Adrenal gland (tissue), 12 donors: ENCODE data around the gene DET1. TPM values are rescaled to one million over a fixed set of nuclear protein-coding genes. Genes with fewer than 3 reads are reported as not detected.

Source experiments
- DNase-seq, 7 donors: peaks; one replicate each; pipeline ENCODE4 v3.0.0-alpha.2; 2019 to 2020
- H3K27ac ChIP-seq, 5 donors: fragments of 200-600 bp; sonication (generic) in 4 of 5; 1 replicate in 3 of 5; 2 replicates in 2 of 5; pipeline versions ENCODE4 v1.5.1 to v1.8.0; 2016 to 2020; ENCODE audit warnings: mild to moderate bottlenecking in 1 of 5
- H3K27me3 ChIP-seq: fragments of 200-600 bp; 2 replicates; pipeline ENCODE4 v1.8.0; 2021
- H3K36me3 ChIP-seq, 2 donors: fragments of 200-600 bp; replicated peaks in 1 of 2; 1 replicate in 1 of 2; 2 replicates in 1 of 2; pipeline versions ENCODE4 v1.5.1 to v1.8.0; 2018 to 2022
- H3K4me1 ChIP-seq, 2 donors: fragments of 200-600 bp; replicated peaks in 1 of 2; 1 replicate in 1 of 2; 2 replicates in 1 of 2; pipeline versions ENCODE4 v1.5.1 to v1.8.0; 2018 to 2021
- H3K4me3 ChIP-seq, 4 donors: fragments of 200-600 bp; sonication (generic) in 3 of 4; one replicate each; pipeline ENCODE4 v1.5.1; 2016 to 2018
- H3K9me3 ChIP-seq, 3 donors: fragments of 200-600 bp; sonication (generic) in 1 of 3; replicated peaks in 1 of 3; 1 replicate in 2 of 3; 2 replicates in 1 of 3; pipeline versions ENCODE4 v1.5.1 to v1.8.0; 2016 to 2021
- POLR2A ChIP-seq, 2 donors: fragments of 450-650 bp; IDR thresholded peaks; one replicate each; pipeline ENCODE4 v1.6.1; 2017; ENCODE audit warnings: antibody characterized with exemption in 2 of 2, mild to moderate bottlenecking in 2 of 2, moderate library complexity in 1 of 2
- WGBS, 4 donors: extraction: QIAGEN DNeasy Blood & Tissue Kit in 2 of 4; methylation state at CpG; one replicate each; pipeline versions ENCODE4 v1.1.5 to v1.1.7; 2013 to 2017; 5-methylcytosine and 5-hydroxymethylcytosine counted together
- intact Hi-C, 2 donors: fragments of 100-400 bp; cut with DNase I; formaldehyde crosslinking; loops; one replicate each; pipeline versions ENCODE4 v1.14.1 to v1.15.0; 2022 to 2023
- polyA plus RNA-seq, 3 donors: library from polyadenylated mRNA; stranded (reverse); fragments of 200-250 nt in 2 of 3; fragments of 350-450 nt in 1 of 3; fragmentation: Illumina TruSeq in 1 of 3; extraction: RNeasy Lipid Tissue Mini Kit (QIAGEN cat#74804) in 1 of 3; gene quantifications; one replicate each; pipeline ENCODE4 v1.2.3, GENCODE V29; 2013 to 2014
- total RNA-seq, 9 donors: library from RNA; depleted of rRNA in 4 of 9; stranded (reverse); fragments of >200 nt in 4 of 9; fragments of 120-200 nt in 1 of 9; fragmentation: NEBNext Ultra II Directional in 1 of 9; extraction: Animal tissue kit (Norgen Biotek cat#: 25700) in 1 of 9; gene quantifications; one replicate each; pipeline versions ENCODE4 v1.1.0 to v1.2.4, GENCODE V29; 2013 to 2023
- TF ChIP-seq, protein P1 (sequence below), 6 experiments: fragments of 450-650 bp in 4 of 6; fragments of 200-600 bp in 2 of 6; sonication (generic) in 1 of 6; IDR thresholded peaks; 1 replicate in 5 of 6; 2 replicates in 1 of 6; pipeline versions ENCODE4 v1.5.1 to v1.8.0; 2016 to 2021; ENCODE audit warnings: antibody characterized with exemption in 6 of 6, mild to moderate bottlenecking in 2 of 6, moderate library complexity in 1 of 6
- donor health status: healthy with polysubstance abuse.
- donor health status: Bipolar disorder and iron deficiency.
- donor health status: DM: yes; HTN: yes; CAD: no.
- donor health status: DM: no; HTN: no; CAD: no.
- donor health status: DM: no; HTN: no; CAD: no.
- donor health status: DM: yes; HTN: yes; CAD: no.

DET1 gene
- total and polyA plus RNA-seq, 12 donors, result 2.5 to 16.6 (median 9.7) TPM

DNA sequence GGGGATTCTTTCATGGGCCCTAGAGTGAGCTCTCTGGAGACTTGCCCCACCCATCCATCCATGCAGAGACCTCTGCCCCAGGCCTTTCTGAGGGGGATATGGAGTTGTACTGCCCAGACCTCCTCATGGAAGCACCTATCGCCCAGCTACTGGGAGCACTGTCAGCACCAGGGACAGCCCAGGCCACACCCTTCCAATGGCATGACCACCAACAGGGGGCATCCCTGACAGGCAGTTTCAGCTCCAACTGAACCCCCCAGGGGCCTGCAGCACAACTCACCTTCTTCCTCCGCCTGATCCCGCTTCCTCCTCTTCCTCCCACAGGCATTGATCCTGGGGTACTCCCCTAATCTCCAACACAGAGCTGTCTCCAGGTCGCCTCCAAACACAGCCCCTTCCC is 57.2 kb downstream of the DET1 start:
- H3K4me1 ChIP-seq, result no peaks in the 10 kb centered on the region
- no peaks in the 10 kb centered on the region for H3K9me3 ChIP-seq
- DNase-seq, result no peak
- H3K36me3 ChIP-seq, result no peaks in the 10 kb centered on the region
- WGBS, 4 donors, result 88 to 93% (median 90%) methylated on average over 4 of the region's 4 CpGs
- TF ChIP-seq, protein P1, sequence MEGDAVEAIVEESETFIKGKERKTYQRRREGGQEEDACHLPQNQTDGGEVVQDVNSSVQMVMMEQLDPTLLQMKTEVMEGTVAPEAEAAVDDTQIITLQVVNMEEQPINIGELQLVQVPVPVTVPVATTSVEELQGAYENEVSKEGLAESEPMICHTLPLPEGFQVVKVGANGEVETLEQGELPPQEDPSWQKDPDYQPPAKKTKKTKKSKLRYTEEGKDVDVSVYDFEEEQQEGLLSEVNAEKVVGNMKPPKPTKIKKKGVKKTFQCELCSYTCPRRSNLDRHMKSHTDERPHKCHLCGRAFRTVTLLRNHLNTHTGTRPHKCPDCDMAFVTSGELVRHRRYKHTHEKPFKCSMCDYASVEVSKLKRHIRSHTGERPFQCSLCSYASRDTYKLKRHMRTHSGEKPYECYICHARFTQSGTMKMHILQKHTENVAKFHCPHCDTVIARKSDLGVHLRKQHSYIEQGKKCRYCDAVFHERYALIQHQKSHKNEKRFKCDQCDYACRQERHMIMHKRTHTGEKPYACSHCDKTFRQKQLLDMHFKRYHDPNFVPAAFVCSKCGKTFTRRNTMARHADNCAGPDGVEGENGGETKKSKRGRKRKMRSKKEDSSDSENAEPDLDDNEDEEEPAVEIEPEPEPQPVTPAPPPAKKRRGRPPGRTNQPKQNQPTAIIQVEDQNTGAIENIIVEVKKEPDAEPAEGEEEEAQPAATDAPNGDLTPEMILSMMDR (IDR thresholded peaks at IDR 0.05), result no peak
- TF ChIP-seq POLR2A (IDR thresholded peaks at IDR 0.05), result no peak
- no peak overlapping the region for H3K4me3 ChIP-seq
- H3K27ac ChIP-seq, result no peak overlapping the region
- intact Hi-C loops, result no loop called here
- no peaks in the 10 kb centered on the region for H3K27me3 ChIP-seq

DNA sequence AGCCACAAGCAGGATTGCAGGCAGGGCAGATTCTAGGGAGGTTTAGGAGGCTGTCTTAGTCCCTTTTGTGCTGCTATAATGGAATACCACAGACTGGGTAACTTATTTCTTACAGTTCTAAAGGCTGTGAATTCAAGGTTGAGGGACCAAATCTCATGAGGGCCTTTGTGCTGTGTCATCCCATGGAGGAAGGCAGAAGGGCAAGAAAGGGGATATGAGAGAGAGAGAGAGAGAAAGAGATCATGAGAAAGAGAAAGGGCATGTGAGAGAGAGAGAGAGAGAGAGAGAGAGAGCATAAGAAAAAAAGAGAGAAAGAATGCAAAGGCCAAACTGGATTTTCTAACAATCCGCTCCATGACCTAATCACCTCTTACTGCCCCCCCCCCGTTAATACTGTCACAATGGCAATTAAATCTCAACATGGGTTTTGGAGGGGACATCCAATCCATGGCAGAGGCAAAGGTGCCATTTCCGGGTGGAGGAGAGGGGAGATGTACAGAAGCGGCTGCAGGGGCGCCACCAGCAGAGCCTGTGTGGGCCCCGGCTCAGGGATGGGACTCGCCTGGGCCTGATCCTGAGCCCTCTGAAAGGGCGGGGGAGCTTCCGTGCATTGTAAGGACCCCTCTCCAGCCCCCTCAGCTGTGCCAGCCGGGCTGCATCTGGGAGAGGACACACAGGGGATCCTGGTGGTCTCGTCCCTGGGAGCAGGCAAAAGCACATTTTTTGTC is 58.5 kb downstream of the DET1 start:
- no peaks in the 10 kb centered on the region for H3K27me3 ChIP-seq
- no peak for TF ChIP-seq POLR2A (IDR thresholded peaks at IDR 0.05)
- TF ChIP-seq, protein P1 (IDR thresholded peaks at IDR 0.05), result no peak
- WGBS, 4 donors, result 53 to 73% (median 71%) methylated on average over 5 to 11 of the region's 11 CpGs
- intact Hi-C loops, result no loop called here
- no peaks in the 10 kb centered on the region for H3K9me3 ChIP-seq
- H3K4me1 ChIP-seq, result no peaks in the 10 kb centered on the region
- peak in 1 of 7 donors; percentile 17 for DNase-seq
- H3K4me3 ChIP-seq, result no peak overlapping the region
- no peaks in the 10 kb centered on the region for H3K36me3 ChIP-seq
- no peak overlapping the region for H3K27ac ChIP-seq

DNA sequence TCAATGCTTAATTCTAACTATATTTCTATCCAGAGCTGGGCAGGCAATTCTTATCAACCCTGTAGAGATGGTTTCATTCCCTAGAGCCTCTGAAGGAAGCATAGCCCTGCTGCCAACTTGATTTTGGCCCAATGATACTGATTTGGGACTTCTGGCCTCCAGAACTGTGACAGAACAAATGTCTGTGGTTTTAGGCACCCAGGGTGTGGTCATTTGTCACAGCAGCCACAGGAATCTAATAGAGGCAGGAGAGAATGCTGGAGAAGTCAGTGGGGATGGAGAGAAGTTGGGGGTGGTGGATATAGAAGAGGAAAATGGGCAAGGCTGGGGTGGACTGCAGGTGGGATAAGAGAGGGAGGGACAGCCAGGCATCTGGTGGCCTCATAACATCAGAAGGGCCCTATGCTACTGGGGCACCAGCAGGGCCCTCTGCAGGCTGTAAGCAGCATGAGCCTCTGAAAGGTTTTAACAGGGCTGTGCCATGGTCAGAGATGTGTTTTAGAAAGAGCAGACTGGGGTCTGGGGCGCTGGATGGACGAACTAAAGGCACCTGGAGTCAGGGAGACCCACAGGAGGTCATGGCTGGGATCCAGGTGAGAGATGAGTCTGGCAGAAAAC is 59.2 kb downstream of the DET1 start:
- 42 to 89% (median 71%) methylated on average over 2 of the region's 2 CpGs for WGBS, 4 donors
- no peak overlapping the region for H3K4me3 ChIP-seq
- no peak for DNase-seq
- intact Hi-C loops, result no loop called here
- H3K4me1 ChIP-seq, result no peaks in the 10 kb centered on the region
- H3K27ac ChIP-seq, result no peak overlapping the region
- no peaks in the 10 kb centered on the region for H3K9me3 ChIP-seq
- H3K36me3 ChIP-seq, result no peaks in the 10 kb centered on the region
- no peaks in the 10 kb centered on the region for H3K27me3 ChIP-seq
- TF ChIP-seq, protein P1 (IDR thresholded peaks at IDR 0.05), result no peak
- no peak for TF ChIP-seq POLR2A (IDR thresholded peaks at IDR 0.05)

DNA sequence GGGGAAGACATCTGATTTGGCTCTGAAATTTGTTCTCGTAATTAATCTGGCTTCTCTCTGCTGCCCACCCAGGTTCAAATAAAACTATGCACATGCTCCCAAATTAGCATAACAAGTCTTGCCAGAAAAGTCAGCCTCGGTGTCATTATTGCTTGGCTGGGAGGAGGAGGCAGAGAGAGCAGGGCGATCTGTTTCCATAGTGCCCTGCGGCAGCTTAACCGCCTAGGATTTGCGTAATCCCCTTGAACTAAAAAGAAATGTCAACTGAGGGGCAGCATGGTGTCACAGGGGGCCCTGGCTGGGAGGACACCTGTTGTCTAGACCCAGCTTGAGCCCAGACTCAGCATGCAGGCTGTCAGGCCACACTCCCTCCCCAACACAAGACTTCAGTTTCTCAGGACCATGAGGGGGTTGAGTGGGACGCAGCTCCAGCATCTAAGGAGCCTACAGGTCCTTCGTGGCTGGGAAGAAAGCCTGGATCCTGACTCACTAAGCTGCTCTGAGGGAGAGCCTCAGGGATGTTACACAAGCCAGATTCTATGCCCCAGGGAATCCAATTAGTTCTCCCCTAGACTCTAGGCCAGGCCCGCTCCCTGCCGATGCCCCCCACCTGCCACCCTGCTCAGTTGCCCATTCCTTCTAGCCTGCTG is 61.7 kb downstream of the DET1 start:
- no peaks in the 10 kb centered on the region for H3K36me3 ChIP-seq
- no peak overlapping the region for H3K27ac ChIP-seq
- intact Hi-C loops, result no loop called here
- no peaks in the 10 kb centered on the region for H3K27me3 ChIP-seq
- no peak for TF ChIP-seq POLR2A (IDR thresholded peaks at IDR 0.05)
- TF ChIP-seq, protein P1 (IDR thresholded peaks at IDR 0.05), result no peak
- H3K9me3 ChIP-seq, result no peaks in the 10 kb centered on the region
- no peaks in the 10 kb centered on the region for H3K4me1 ChIP-seq
- no peak overlapping the region for H3K4me3 ChIP-seq
- DNase-seq, result peak in 1 of 7 donors; percentile 66
- 53 to 67% (median 63%) methylated on average over 9 to 10 of the region's 10 CpGs for WGBS, 4 donors
